ENCODE data around the gene UBASH3A. TPM values are rescaled to one million over a fixed set of nuclear protein-coding genes. Genes with fewer than 3 reads are reported as not detected.

UBASH3A gene
- total and polyA plus RNA-seq, 2 donors, result 14.9 to 26.7 TPM

DNA sequence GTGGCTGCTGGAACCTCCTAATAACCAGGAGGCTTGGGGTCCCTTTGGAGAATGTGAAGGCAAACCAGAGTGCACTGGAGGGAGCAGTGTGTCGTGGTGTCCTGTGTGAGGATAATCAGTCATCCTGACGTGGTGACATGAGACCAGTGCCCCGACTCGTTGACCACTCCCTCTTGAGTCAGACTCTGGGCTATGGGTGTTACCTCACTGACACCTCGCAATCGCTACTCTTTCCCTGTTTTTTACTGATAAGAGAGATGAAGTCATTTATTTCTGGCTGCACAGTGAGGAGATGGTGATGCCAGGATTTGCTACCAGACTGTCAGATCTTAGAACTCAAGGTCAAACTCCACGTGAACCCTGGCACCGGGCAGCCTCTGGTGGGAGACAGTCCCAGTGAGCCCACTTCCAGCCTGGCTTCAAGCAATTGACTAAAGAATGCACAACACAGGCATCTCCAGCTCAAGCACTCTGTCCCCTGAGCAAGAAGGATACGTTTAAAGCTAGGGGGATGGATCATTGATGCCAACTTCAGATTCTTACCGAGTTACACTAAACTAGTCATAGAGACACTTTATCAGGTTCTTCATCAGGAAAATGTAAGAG, 30.3 kb downstream of the UBASH3A start:
- peaks cover 0 to 10% of the 10 kb centered on the region in 2 donors for H3K4me1 ChIP-seq (ENCODE audit: control insufficient read depth in 2 of 2, insufficient read depth in 2 of 2, low read length in 2 of 2)
- H3K27ac ChIP-seq (ENCODE audit: low read depth in 1 of 2, low read length in 1 of 2), result no peak overlapping the region
- H3K9me3 ChIP-seq (ENCODE audit: control insufficient read depth in 2 of 2, insufficient read depth in 1 of 2, low read length in 1 of 2), result peaks cover 7 to 26% of the 10 kb centered on the region in 2 donors
- H3K4me3 ChIP-seq (ENCODE audit: low read length in 2 of 2), result no peak overlapping the region
- no peaks in the 10 kb centered on the region for H3K27me3 ChIP-seq (ENCODE audit: control insufficient read depth in 2 of 2, insufficient read depth in 1 of 2, low read length in 1 of 2)
- peaks cover 89 to 93% of the 10 kb centered on the region in 2 donors for H3K36me3 ChIP-seq (ENCODE audit: control insufficient read depth in 2 of 2, insufficient read depth in 2 of 2, low read length in 1 of 2)
- no peak for DNase-seq (ENCODE audit: low read depth in 6 of 9, low spot score in 9 of 9)
- 89% methylated on average over 10 of the region's 10 CpGs for WGBS

DNA sequence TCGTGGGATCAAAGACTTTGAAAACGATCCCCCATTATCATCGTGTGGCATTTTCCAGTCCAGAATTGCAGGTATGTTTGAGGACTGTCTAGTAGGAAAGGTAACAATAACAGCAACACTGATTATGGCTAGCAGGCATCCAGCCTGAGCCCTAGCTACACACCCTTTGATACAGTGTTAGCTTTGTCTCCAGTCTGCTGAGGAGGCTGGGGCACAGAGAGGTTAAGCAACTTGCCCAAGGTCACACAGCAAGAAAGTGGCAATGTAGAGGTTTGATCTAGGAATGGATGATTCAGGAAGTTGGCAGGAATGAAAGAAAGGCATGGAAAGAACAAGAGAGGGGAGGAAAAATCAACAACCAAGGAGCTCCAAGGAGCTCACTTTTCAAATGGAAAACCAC, 31.2 kb downstream of the UBASH3A start:
- WGBS, result 88% methylated on average over 3 of the region's 3 CpGs
- no peak for DNase-seq (ENCODE audit: low read depth in 6 of 9, low spot score in 9 of 9)
- H3K27me3 ChIP-seq (ENCODE audit: control insufficient read depth in 2 of 2, insufficient read depth in 1 of 2, low read length in 1 of 2), result no peaks in the 10 kb centered on the region

DNA sequence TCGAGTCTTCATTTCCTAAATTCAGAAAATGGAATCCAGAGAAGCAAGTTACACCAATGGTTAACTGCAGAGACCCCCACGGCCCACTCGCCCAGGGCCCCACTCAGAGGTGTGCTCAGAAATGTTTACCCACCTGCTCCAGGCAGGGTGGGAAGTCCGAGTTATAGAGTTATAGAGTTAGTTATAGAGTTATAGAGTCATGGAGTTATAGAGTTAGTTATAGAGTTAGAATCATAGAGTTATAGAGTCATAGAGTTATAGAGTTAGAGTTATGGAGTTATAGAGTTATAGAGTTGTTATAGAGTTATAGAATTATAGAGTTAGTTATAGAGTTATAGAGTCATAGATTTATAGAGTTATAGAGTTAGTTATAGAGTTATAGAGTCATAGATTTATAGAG, 31.7 kb downstream of the UBASH3A start:
- Histone ChIP-seq H3K27me3 (ENCODE audit: control insufficient read depth in 2 of 2, insufficient read depth in 1 of 2, low read length in 1 of 2) (no peaks in the 10 kb centered on the region), H3K4me3 (ENCODE audit: low read length in 2 of 2) (no peak overlapping the region), H3K4me1 (ENCODE audit: control insufficient read depth in 2 of 2, insufficient read depth in 2 of 2, low read length in 2 of 2) (peaks cover 0 to 10% of the 10 kb centered on the region in 2 donors), H3K36me3 (ENCODE audit: control insufficient read depth in 2 of 2, insufficient read depth in 2 of 2, low read length in 1 of 2) (peaks cover 88 to 93% of the 10 kb centered on the region in 2 donors), H3K27ac (ENCODE audit: low read depth in 1 of 2, low read length in 1 of 2) (no peak overlapping the region), H3K9me3 (ENCODE audit: control insufficient read depth in 2 of 2, insufficient read depth in 1 of 2, low read length in 1 of 2) (peaks cover 7 to 33% of the 10 kb centered on the region in 2 donors)
- 82% methylated on average over 4 of the region's 4 CpGs for WGBS
- DNase-seq (ENCODE audit: low read depth in 6 of 9, low spot score in 9 of 9), result no peak

More for the DNA sequence above, 31.2 kb downstream of the UBASH3A start:
- Histone ChIP-seq H3K4me1 (ENCODE audit: control insufficient read depth in 2 of 2, insufficient read depth in 2 of 2, low read length in 2 of 2) (peaks cover 0 to 10% of the 10 kb centered on the region in 2 donors), H3K9me3 (ENCODE audit: control insufficient read depth in 2 of 2, insufficient read depth in 1 of 2, low read length in 1 of 2) (peaks cover 7 to 30% of the 10 kb centered on the region in 2 donors), H3K4me3 (ENCODE audit: low read length in 2 of 2) (no peak overlapping the region), H3K36me3 (ENCODE audit: control insufficient read depth in 2 of 2, insufficient read depth in 2 of 2, low read length in 1 of 2) (peaks cover 89 to 93% of the 10 kb centered on the region in 2 donors), H3K27ac (ENCODE audit: low read depth in 1 of 2, low read length in 1 of 2) (no peak overlapping the region)

DNA sequence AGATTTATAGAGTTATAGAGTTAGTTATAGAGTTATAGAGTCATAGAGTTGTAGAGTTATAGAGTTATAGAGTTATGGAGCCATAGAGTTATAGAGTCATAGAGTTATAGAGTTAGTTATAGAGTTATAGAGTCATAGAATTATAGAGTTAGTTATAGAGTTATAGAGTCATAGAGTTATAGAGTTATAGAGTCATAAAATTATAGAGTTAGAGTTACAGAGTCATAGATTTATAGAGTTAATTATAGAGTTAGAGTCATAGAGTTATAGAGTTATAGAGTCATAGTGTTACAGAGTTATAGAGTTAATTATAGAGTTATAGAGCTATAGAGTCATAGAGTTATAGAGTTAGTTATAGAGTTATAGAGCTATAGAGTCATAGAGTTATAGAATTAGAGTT, 32.1 kb downstream of the UBASH3A start:
- DNase-seq (ENCODE audit: low read depth in 6 of 9, low spot score in 9 of 9), result no peak
- peaks cover 84 to 92% of the 10 kb centered on the region in 2 donors for H3K36me3 ChIP-seq (ENCODE audit: control insufficient read depth in 2 of 2, insufficient read depth in 2 of 2, low read length in 1 of 2)
- H3K27ac ChIP-seq (ENCODE audit: low read depth in 1 of 2, low read length in 1 of 2), result no peak overlapping the region
- H3K27me3 ChIP-seq (ENCODE audit: control insufficient read depth in 2 of 2, insufficient read depth in 1 of 2, low read length in 1 of 2), result no peaks in the 10 kb centered on the region
- peaks cover 7 to 29% of the 10 kb centered on the region in 2 donors for H3K9me3 ChIP-seq (ENCODE audit: control insufficient read depth in 2 of 2, insufficient read depth in 1 of 2, low read length in 1 of 2)
- H3K4me1 ChIP-seq (ENCODE audit: control insufficient read depth in 2 of 2, insufficient read depth in 2 of 2, low read length in 2 of 2), result peaks cover 0 to 10% of the 10 kb centered on the region in 2 donors
- H3K4me3 ChIP-seq (ENCODE audit: low read length in 2 of 2), result no peak overlapping the region

DNA sequence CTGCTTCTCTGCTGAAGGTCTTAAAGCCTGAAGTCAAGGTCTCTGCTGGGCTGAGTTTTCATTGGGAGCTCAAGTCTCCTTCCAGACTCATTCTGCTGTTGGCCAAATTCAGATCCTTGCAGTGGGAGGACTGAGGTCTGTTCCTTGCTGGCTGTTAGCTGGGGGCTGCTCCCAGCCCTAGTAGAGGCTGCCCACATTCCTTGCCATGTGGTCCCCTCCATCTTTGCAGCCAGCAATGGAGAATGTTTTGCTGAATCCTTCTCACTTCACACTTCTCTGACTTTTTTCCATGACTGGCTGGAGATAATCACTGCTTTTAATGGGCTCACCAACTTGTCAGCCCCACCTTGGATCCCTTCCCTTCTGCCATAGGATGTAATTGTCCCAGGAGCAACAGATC, 33.2 kb downstream of the UBASH3A start:
- peaks cover 81 to 92% of the 10 kb centered on the region in 2 donors for H3K36me3 ChIP-seq (ENCODE audit: control insufficient read depth in 2 of 2, insufficient read depth in 2 of 2, low read length in 1 of 2)
- H3K4me1 ChIP-seq (ENCODE audit: control insufficient read depth in 2 of 2, insufficient read depth in 2 of 2, low read length in 2 of 2), result peaks cover 0 to 10% of the 10 kb centered on the region in 2 donors
- H3K27me3 ChIP-seq (ENCODE audit: control insufficient read depth in 2 of 2, insufficient read depth in 1 of 2, low read length in 1 of 2), result no peaks in the 10 kb centered on the region
- peaks cover 7 to 21% of the 10 kb centered on the region in 2 donors for H3K9me3 ChIP-seq (ENCODE audit: control insufficient read depth in 2 of 2, insufficient read depth in 1 of 2, low read length in 1 of 2)
- DNase-seq (ENCODE audit: low read depth in 6 of 9, low spot score in 9 of 9), result no peak
- no peak overlapping the region for H3K27ac ChIP-seq (ENCODE audit: low read depth in 1 of 2, low read length in 1 of 2)
- no peak overlapping the region for H3K4me3 ChIP-seq (ENCODE audit: low read length in 2 of 2)

DNA sequence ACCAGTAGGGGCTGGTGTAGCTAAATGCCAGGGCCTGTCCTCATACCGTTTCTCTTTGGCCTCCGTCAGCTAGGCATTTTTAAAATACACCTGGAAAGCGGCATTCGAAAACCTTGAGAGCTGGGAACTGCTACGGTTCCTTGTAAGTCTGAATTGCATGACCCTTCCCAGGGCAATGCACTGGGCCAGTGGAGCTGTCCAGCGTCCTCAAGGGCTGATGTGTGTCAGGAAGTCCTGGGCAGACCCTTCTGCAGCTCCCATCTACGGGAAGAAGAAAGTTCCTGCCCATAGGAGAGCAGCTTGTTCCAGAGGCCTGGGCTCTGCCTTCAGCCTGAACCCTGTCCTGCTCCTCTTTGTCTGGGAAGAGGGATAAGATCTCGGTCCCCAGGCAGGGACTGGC, 34.1 kb downstream of the UBASH3A start:
- 85% methylated on average over 8 of the region's 8 CpGs for WGBS
- DNase-seq (ENCODE audit: low read depth in 6 of 9, low spot score in 9 of 9), result no peak

DNA sequence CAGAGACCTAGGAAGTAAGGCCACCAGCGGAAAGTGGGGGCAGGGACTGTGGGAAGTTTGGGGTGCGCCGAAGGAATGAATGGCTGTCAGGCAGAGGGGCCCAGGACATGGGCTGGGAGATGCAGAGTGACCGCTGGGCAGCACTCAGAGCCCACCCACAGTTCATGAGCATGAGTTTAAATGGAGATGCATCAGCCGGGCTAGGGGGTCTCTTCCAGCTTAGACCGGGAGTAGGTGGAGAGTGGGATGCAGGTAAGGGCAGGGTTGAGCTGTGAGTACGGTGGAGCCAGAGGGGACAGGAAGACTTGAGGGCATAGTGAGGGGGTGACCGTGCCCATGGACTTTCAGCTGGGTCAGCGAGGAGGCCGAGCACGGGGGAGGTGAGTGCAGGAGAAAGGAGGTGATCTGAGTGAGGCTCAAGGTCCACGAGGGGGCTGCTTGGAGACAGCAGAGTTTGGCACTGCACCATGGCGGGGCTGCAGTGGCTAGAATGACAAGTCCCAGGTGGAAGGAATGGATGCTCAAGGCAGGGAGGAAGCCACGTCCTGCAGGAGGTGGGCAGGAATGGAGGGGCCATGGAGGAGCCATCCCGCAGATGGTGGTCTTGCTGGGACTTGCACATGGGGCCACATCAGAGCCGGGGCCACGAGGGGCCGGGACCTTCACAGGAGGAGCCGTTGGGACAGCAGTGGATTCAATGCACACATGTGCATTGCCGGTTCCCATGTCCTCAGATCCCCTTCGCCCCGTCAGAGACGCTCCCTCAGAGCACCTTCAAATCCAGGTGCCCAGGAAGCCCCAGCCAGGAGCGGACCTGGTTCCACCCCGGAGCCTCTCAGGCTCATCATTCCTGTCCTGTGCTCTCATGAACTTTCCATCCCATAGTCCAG, 34.9 kb downstream of the UBASH3A start:
- Histone ChIP-seq H3K27ac (ENCODE audit: low read depth in 1 of 2, low read length in 1 of 2) (no peak overlapping the region), H3K27me3 (ENCODE audit: control insufficient read depth in 2 of 2, insufficient read depth in 1 of 2, low read length in 1 of 2) (no peaks in the 10 kb centered on the region), H3K4me1 (ENCODE audit: control insufficient read depth in 2 of 2, insufficient read depth in 2 of 2, low read length in 2 of 2) (peaks cover 0 to 10% of the 10 kb centered on the region in 2 donors), H3K36me3 (ENCODE audit: control insufficient read depth in 2 of 2, insufficient read depth in 2 of 2, low read length in 1 of 2) (peaks cover 82 to 92% of the 10 kb centered on the region in 2 donors), H3K4me3 (ENCODE audit: low read length in 2 of 2) (no peak overlapping the region), H3K9me3 (ENCODE audit: control insufficient read depth in 2 of 2, insufficient read depth in 1 of 2, low read length in 1 of 2) (peaks cover 4 to 16% of the 10 kb centered on the region in 2 donors)
- 97% methylated on average over 25 of the region's 25 CpGs for WGBS
- DNase-seq (ENCODE audit: low read depth in 6 of 9, low spot score in 9 of 9), result no peak

More for the DNA sequence above, 34.1 kb downstream of the UBASH3A start:
- Histone ChIP-seq H3K27me3 (ENCODE audit: control insufficient read depth in 2 of 2, insufficient read depth in 1 of 2, low read length in 1 of 2) (no peaks in the 10 kb centered on the region), H3K27ac (ENCODE audit: low read depth in 1 of 2, low read length in 1 of 2) (no peak overlapping the region), H3K4me3 (ENCODE audit: low read length in 2 of 2) (no peak overlapping the region), H3K4me1 (ENCODE audit: control insufficient read depth in 2 of 2, insufficient read depth in 2 of 2, low read length in 2 of 2) (peaks cover 0 to 10% of the 10 kb centered on the region in 2 donors), H3K36me3 (ENCODE audit: control insufficient read depth in 2 of 2, insufficient read depth in 2 of 2, low read length in 1 of 2) (peaks cover 80 to 92% of the 10 kb centered on the region in 2 donors), H3K9me3 (ENCODE audit: control insufficient read depth in 2 of 2, insufficient read depth in 1 of 2, low read length in 1 of 2) (peaks cover 4 to 16% of the 10 kb centered on the region in 2 donors)

DNA sequence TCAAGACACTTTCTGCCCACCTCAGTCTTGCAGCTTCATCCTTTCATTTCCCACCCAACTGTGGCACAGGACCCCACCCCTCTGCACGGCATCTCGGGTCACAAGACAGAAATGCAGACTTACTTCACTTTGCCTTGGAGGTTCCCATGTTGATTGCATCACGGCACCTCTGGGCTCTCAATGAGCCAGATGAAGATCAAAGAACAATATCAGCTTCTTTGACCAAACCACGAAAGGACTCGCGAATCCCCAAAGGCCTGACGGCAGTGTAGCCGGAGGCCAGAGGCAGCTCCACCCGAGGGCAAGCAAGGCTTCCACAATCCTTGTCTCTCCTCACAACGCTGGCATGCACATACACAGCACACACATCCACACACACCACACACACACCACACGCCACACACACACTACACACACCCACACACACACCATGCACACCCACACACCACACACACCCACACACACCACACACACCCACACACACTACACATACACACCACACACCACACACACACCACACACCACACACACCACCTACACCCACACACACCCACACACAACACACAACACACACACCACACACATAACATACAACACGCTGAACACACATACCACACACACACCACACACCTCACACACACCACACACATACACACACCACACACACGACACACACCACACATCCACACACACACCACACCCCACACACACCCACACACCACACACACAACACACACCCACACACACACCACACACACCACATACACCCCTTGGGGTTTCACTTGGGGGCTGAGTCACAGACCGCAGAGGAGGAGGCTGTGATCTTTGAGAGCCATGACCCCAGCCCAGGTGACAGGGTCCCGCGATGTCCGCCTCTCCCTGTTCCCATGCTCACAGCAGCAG, 35.8 kb downstream of the UBASH3A start:
- no peak overlapping the region for H3K27ac ChIP-seq (ENCODE audit: low read depth in 1 of 2, low read length in 1 of 2)
- DNase-seq (ENCODE audit: low read depth in 6 of 9, low spot score in 9 of 9), result no peak
- peaks cover 0 to 4% of the 10 kb centered on the region in 2 donors for H3K4me1 ChIP-seq (ENCODE audit: control insufficient read depth in 2 of 2, insufficient read depth in 2 of 2, low read length in 2 of 2)
- WGBS, result 94% methylated on average over 17 of the region's 17 CpGs
- H3K4me3 ChIP-seq (ENCODE audit: low read length in 2 of 2), result no peak overlapping the region
- no peaks in the 10 kb centered on the region for H3K27me3 ChIP-seq (ENCODE audit: control insufficient read depth in 2 of 2, insufficient read depth in 1 of 2, low read length in 1 of 2)
- H3K9me3 ChIP-seq (ENCODE audit: control insufficient read depth in 2 of 2, insufficient read depth in 1 of 2, low read length in 1 of 2), result peaks cover 4 to 16% of the 10 kb centered on the region in 2 donors
- peaks cover 82 to 92% of the 10 kb centered on the region in 2 donors for H3K36me3 ChIP-seq (ENCODE audit: control insufficient read depth in 2 of 2, insufficient read depth in 2 of 2, low read length in 1 of 2)
